Measurements from ENCODE around the gene C12orf76. TPM values are rescaled to one million over a fixed set of nuclear protein-coding genes. Genes with fewer than 3 reads are reported as not detected.
"Not testable (repeated sequence)": the region's sequence is repeated elsewhere in the genome, so short reads cannot be mapped to it uniquely, and the experiment has no call there.

C12orf76 gene
- total and polyA plus RNA-seq, 9 donors: 18.8 to 30.2 (median 24.4) TPM

DNA sequence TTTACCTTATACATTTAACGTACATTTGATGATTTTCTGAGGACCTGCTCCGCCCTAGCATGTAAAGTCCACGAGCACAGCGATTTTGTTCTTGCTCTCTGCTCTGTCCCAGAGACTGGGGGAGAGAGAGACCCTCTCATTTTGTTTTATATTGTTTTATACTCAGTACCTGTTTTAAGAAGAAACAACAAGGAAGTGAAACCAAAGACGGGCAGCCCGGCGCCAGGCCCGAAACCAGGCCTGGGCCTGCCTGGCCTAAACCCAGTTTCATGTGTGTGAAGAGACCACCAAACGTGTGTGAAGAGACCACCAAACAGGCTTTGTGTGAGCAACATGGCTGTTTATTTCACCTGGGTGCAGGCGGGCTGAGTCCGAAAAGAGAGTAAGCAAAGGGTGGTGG is 712 bp upstream of the C12orf76 start:
- Histone ChIP-seq H3K4me3 (ENCODE audit: low read length) (peak overlapping the region; percentile 95), H3K27ac (ENCODE audit: low read length) (peak overlapping the region; percentile 92), H3K4me1 (ENCODE audit: control insufficient read depth, insufficient read depth, low read length) (peaks cover 12% of the 10 kb centered on the region)
- peak; percentile 13 for DNase-seq
- not testable (repeated sequence) for H3K36me3 ChIP-seq (ENCODE audit: control insufficient read depth, insufficient read depth, low read length); H3K9me3 ChIP-seq (replicated peaks; ENCODE audit: control insufficient read depth, low read depth, low read length); H3K27me3 ChIP-seq (ENCODE audit: control insufficient read depth, insufficient read depth, low read length)
- WGBS (ENCODE audit: insufficient coverage): 93% methylated on average over 6 of the region's 11 CpGs

DNA sequence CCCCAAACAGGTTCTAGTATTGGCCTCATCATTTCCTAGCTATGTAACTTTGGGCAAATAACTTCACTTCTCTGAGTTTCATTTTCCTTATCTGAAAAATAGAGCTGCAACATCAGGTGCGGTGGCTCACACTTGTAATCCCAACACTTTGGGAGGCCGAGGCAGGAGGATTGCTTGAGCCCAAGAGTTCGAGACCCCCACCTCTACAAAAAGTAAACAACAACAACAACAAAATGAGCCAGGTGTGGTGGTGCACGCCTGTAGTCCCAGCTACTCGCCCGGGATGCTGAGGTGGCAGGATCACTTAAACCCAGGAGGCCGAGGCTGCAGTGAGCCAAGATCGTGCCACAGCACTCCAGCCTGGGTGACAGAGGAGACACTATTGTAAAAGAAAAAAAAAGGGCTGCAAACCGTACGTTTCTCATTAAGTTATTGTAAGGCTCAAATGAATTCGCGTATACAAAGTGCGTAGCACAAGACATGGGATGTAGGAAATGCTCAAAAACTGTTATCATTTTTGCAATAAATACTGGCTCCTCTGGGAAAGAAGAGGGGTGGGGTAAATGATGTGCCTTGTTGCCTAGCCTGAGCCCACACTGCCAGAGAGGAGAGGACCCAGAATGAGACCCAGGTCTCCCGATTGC is 903 bp downstream of the C12orf76 start:
- Histone ChIP-seq H3K27ac (ENCODE audit: low read length) (no peak overlapping the region), H3K36me3 (ENCODE audit: control insufficient read depth, insufficient read depth, low read length) (peaks cover 2% of the 10 kb centered on the region), H3K4me3 (ENCODE audit: low read length) (peak overlapping the region; percentile 95), H3K27me3 (ENCODE audit: control insufficient read depth, insufficient read depth, low read length) (no peaks in the 10 kb centered on the region), H3K4me1 (ENCODE audit: control insufficient read depth, insufficient read depth, low read length) (peaks cover 23% of the 10 kb centered on the region), H3K9me3 (replicated peaks; ENCODE audit: control insufficient read depth, low read depth, low read length) (no peaks in the 10 kb centered on the region)
- 83% methylated on average over 12 of the region's 14 CpGs for WGBS (ENCODE audit: insufficient coverage)
- DNase-seq: no peak

DNA sequence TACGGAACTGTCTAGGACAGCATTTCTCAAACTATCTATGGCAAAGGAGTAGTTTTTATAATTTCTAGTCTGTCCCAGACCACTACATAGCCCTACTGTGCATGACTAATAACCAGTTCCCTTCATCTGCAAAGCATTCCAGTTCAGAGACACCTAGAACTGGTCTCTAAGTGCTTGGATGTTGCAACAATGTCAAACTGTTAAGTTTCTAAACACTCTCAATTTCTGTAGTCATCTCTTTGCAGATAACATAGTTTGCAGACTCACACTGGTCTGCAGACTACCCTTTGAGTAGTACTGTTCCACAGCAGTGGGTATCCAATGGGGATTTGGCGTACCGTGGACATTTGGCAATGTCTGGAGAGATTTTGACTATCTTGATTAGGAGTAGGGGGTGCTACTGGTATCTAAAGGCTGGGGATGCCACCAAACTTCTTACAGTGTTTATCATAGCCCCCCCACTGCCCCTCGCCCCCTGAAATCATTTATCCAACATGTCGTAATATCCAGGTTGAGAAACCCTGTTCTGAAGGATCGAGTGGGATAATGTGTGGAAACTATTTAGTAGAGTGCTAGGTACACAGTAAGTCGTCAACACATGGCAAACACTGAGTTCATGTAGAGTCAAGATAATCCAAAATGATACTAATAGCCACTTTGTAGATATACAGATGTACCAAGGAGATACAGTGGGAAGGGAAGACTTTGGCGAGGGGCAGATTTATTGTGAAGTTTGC is 1.7 kb downstream of the C12orf76 start:
- no peaks in the 10 kb centered on the region for H3K27me3 ChIP-seq (ENCODE audit: control insufficient read depth, insufficient read depth, low read length)
- H3K4me3 ChIP-seq (ENCODE audit: low read length): no peak overlapping the region
- no peak overlapping the region for H3K27ac ChIP-seq (ENCODE audit: low read length)
- H3K4me1 ChIP-seq (ENCODE audit: control insufficient read depth, insufficient read depth, low read length): peaks cover 30% of the 10 kb centered on the region
- DNase-seq: no peak
- H3K36me3 ChIP-seq (ENCODE audit: control insufficient read depth, insufficient read depth, low read length): peaks cover 9% of the 10 kb centered on the region
- WGBS (ENCODE audit: insufficient coverage): no CpG with 5 or more reads among the region's 8 CpGs
- H3K9me3 ChIP-seq (replicated peaks; ENCODE audit: control insufficient read depth, low read depth, low read length): no peaks in the 10 kb centered on the region

DNA sequence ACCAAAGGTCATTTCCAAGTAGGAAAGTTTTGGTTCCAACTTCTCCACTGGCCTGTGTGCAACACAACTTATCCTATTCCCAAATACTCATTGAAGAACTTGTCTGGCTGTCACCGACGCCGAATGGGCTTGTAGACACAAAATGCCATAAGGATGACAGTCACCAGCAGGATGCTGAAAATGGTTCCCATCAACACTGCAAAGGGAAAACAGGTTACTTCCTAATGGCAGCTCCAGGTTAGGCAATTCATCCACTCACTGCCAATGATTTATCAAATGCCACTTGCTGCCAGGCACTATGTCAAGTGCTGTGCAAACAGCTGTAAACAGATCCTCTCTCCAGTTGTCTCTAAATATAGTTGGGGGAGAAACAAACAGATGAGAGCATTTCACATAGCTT is 6.1 kb downstream of the C12orf76 start:
- H3K9me3 ChIP-seq (replicated peaks; ENCODE audit: control insufficient read depth, low read depth, low read length): no peaks in the 10 kb centered on the region
- H3K27ac ChIP-seq (ENCODE audit: low read length): peak overlapping the region; percentile 90
- DNase-seq: peak; percentile 69
- H3K4me1 ChIP-seq (ENCODE audit: control insufficient read depth, insufficient read depth, low read length): peaks cover 24% of the 10 kb centered on the region
- WGBS (ENCODE audit: insufficient coverage): 86% methylated on average over 3 of the region's 3 CpGs
- no peaks in the 10 kb centered on the region for H3K27me3 ChIP-seq (ENCODE audit: control insufficient read depth, insufficient read depth, low read length)
- peaks cover 28% of the 10 kb centered on the region for H3K36me3 ChIP-seq (ENCODE audit: control insufficient read depth, insufficient read depth, low read length)
- H3K4me3 ChIP-seq (ENCODE audit: low read length): no peak overlapping the region

DNA sequence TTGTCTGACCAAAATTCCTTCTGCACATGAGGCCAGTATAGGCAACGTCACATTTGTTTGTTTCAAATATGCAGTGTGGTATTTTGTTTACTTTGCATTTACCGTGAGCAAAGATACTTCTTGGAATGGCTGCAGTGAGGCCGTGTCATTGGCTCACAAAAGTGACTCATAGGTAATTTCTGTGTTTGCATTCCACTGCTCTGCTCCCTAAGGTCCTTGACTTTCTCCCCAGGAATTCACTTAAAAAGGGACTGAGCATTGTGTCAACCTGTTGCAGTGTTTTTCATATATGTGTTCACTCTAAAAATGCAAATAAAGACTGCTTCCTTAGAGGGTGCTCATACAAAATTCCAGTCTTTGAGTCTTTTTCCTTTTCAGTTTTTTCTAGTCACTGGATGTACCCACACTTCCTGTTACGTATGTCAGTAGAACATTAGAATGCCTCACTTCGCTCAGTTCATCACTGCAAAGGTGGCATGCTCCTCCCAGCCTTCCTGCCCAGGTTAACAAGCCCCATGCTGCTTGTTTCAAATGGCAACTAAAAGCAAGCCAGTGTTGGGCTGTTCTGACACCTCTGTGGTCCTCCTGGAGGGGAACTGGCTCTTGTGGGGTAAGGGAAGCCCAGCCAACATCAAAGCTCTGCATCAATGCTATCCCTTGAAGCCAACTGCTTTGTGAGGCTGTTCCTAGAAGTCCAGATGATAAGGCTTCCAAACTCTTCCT is 9.1 kb downstream of the C12orf76 start:
- no peaks in the 10 kb centered on the region for H3K9me3 ChIP-seq (replicated peaks; ENCODE audit: control insufficient read depth, low read depth, low read length)
- H3K36me3 ChIP-seq (ENCODE audit: control insufficient read depth, insufficient read depth, low read length): peaks cover 55% of the 10 kb centered on the region
- WGBS (ENCODE audit: insufficient coverage): 59% methylated on average over 2 of the region's 5 CpGs
- DNase-seq: no peak
- H3K27ac ChIP-seq (ENCODE audit: low read length): no peak overlapping the region
- H3K4me1 ChIP-seq (ENCODE audit: control insufficient read depth, insufficient read depth, low read length): peaks cover 21% of the 10 kb centered on the region
- H3K4me3 ChIP-seq (ENCODE audit: low read length): no peak overlapping the region
- no peaks in the 10 kb centered on the region for H3K27me3 ChIP-seq (ENCODE audit: control insufficient read depth, insufficient read depth, low read length)

DNA sequence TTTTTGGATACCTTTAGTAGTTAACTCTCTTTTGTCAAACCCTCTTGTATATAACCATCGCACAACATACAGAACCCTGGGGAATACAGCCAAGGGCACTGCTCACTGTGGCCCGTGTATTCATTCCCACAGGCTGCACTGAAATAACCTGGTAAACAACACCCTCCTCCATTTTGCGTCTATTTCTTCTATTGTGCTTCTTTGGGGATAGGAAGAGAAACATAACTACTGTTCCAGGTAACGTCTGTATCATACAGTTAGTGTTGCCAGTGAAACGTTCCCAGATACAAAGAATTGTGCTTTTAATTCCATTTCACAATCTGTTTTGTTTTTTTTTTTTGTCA is 9.6 kb downstream of the C12orf76 start:
- DNase-seq: no peak
- Histone ChIP-seq H3K9me3 (replicated peaks; ENCODE audit: control insufficient read depth, low read depth, low read length) (no peaks in the 10 kb centered on the region), H3K27me3 (ENCODE audit: control insufficient read depth, insufficient read depth, low read length) (no peaks in the 10 kb centered on the region), H3K27ac (ENCODE audit: low read length) (no peak overlapping the region), H3K4me1 (ENCODE audit: control insufficient read depth, insufficient read depth, low read length) (peaks cover 21% of the 10 kb centered on the region), H3K36me3 (ENCODE audit: control insufficient read depth, insufficient read depth, low read length) (peaks cover 58% of the 10 kb centered on the region), H3K4me3 (ENCODE audit: low read length) (no peak overlapping the region)
- no CpG with 5 or more reads among the region's 5 CpGs for WGBS (ENCODE audit: insufficient coverage)

DNA sequence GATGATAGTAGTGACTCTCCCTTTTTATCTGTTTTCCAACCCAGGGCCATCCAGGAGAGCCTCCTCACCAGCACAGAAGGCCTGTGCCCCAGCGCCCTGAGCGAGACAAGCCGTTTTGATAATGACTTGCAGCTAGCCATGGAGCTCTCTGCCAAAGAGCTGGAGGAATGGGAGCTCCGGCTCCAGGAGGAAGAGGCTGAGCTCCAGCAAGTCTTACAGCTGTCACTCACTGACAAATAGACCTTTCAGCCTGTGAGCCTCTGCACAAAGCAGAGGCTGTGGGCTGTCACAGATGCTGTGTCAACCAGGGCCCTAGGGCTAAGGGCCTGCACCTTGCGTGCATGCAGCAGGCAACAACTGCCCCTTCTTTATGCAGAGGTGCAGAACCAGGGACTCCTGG is 11.0 kb downstream of the C12orf76 start:
- Histone ChIP-seq H3K27me3 (ENCODE audit: control insufficient read depth, insufficient read depth, low read length) (no peaks in the 10 kb centered on the region), H3K36me3 (ENCODE audit: control insufficient read depth, insufficient read depth, low read length) (peaks cover 61% of the 10 kb centered on the region), H3K4me3 (ENCODE audit: low read length) (no peak overlapping the region), H3K27ac (ENCODE audit: low read length) (no peak overlapping the region), H3K4me1 (ENCODE audit: control insufficient read depth, insufficient read depth, low read length) (peaks cover 9% of the 10 kb centered on the region), H3K9me3 (replicated peaks; ENCODE audit: control insufficient read depth, low read depth, low read length) (no peaks in the 10 kb centered on the region)
- WGBS (ENCODE audit: insufficient coverage): 66% methylated on average over 3 of the region's 5 CpGs
- no peak for DNase-seq

DNA sequence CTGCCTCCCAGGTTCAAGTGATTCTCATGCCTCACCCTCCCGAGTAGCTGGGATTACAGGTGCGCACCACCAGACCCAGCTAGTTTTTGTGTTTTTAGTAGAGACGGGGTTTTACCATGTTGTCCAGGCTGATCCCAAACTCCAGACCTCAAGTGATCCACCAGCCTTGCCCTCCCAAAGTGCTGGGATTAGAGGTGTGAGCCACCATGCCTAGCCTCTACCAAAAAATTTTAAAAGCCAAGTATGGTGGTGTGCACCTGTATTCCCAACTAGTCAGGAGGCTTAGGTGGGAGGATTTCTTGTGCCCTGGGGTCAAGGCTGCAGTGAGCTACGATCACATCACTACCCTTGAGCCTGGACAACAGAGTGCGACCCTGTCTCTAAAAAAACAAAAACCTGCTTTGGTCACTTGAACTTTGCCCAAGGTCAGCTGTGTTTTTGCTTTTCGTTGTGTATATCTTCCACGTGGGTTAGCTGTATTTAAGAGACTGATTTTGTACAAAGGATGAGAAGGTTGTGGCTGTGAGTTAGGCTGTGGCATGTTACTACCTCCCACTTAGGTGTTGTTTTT is 12.7 kb downstream of the C12orf76 start:
- H3K36me3 ChIP-seq (ENCODE audit: control insufficient read depth, insufficient read depth, low read length): peaks cover 57% of the 10 kb centered on the region
- no peak overlapping the region for H3K4me3 ChIP-seq (ENCODE audit: low read length)
- no peak overlapping the region for H3K27ac ChIP-seq (ENCODE audit: low read length)
- WGBS (ENCODE audit: insufficient coverage): 100% methylated on average over 2 of the region's 7 CpGs
- no peak for DNase-seq
- no peaks in the 10 kb centered on the region for H3K9me3 ChIP-seq (replicated peaks; ENCODE audit: control insufficient read depth, low read depth, low read length)
- H3K27me3 ChIP-seq (ENCODE audit: control insufficient read depth, insufficient read depth, low read length): no peaks in the 10 kb centered on the region
- H3K4me1 ChIP-seq (ENCODE audit: control insufficient read depth, insufficient read depth, low read length): no peaks in the 10 kb centered on the region

DNA sequence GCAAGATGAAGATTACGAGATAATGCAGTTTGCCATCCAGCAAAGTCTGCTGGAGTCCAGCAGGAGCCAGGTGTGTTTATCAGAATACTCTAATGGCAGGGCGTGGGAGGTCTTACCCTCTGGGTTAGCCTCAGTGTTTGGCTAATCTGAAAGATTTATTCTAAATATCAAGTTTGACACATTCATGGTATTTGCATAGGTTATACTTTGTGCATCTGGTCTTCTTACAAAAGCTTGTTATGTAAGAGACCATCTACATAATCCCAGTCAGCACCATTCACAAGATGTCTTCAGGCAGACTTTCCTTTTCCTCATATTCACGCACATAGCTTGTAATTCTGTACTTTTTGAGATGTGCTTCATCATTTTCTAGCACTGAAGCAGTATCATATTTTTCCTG is 14.4 kb downstream of the C12orf76 start:
- H3K36me3 ChIP-seq (ENCODE audit: control insufficient read depth, insufficient read depth, low read length): peaks cover 60% of the 10 kb centered on the region
- H3K27ac ChIP-seq (ENCODE audit: low read length): no peak overlapping the region
- DNase-seq: no peak
- H3K9me3 ChIP-seq (replicated peaks; ENCODE audit: control insufficient read depth, low read depth, low read length): no peaks in the 10 kb centered on the region
- 100% methylated on average over 1 of the region's 3 CpGs for WGBS (ENCODE audit: insufficient coverage)
- no peaks in the 10 kb centered on the region for H3K4me1 ChIP-seq (ENCODE audit: control insufficient read depth, insufficient read depth, low read length)
- H3K27me3 ChIP-seq (ENCODE audit: control insufficient read depth, insufficient read depth, low read length): no peaks in the 10 kb centered on the region
- H3K4me3 ChIP-seq (ENCODE audit: low read length): no peak overlapping the region

DNA sequence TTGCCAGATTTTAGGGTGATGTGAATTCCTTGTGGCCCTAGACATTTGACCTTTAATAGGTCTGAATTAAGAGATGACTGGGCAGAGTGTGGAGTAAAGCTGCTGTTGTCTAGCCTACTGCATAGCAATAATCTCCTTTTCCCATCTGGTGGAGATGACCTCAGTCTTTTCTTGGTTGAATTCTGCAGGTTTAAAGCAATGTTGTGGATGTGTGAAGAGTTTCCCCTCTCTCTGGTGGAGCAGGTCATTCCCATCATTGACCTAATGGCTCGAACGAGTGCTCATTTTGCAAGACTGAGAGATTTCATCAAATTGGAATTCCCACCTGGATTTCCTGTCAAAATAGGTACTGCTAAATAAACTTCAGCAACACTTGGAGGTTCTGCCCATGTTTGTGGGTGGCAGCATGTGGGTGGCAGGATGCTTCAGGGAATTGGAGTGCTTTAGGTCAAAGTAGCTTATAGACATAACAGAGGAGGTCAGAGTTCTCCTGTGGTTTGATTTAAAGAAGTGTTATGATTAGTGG is 19.0 kb downstream of the C12orf76 start:
- Histone ChIP-seq H3K27me3 (ENCODE audit: control insufficient read depth, insufficient read depth, low read length) (no peaks in the 10 kb centered on the region), H3K9me3 (replicated peaks; ENCODE audit: control insufficient read depth, low read depth, low read length) (no peaks in the 10 kb centered on the region), H3K27ac (ENCODE audit: low read length) (no peak overlapping the region), H3K4me1 (ENCODE audit: control insufficient read depth, insufficient read depth, low read length) (peaks cover 8% of the 10 kb centered on the region), H3K4me3 (ENCODE audit: low read length) (no peak overlapping the region), H3K36me3 (ENCODE audit: control insufficient read depth, insufficient read depth, low read length) (peaks cover 42% of the 10 kb centered on the region)
- 60% methylated on average over 1 of the region's 2 CpGs for WGBS (ENCODE audit: insufficient coverage)
- DNase-seq: no peak

Measured in muscle of leg (tissue), 11 donors.